CMK (cell line): Measurements from ENCODE around the gene BICRA.
"Not testable (repeated sequence)": the region's sequence is repeated elsewhere in the genome, so short reads cannot be mapped to it uniquely, and the experiment has no call there.

Experiments used
- DNase-seq: peaks from one replicate; pipeline ENCODE4 v3.0.0-alpha.2; 2010; ENCODE audit warnings: low read depth

Gene BICRA

DNA sequence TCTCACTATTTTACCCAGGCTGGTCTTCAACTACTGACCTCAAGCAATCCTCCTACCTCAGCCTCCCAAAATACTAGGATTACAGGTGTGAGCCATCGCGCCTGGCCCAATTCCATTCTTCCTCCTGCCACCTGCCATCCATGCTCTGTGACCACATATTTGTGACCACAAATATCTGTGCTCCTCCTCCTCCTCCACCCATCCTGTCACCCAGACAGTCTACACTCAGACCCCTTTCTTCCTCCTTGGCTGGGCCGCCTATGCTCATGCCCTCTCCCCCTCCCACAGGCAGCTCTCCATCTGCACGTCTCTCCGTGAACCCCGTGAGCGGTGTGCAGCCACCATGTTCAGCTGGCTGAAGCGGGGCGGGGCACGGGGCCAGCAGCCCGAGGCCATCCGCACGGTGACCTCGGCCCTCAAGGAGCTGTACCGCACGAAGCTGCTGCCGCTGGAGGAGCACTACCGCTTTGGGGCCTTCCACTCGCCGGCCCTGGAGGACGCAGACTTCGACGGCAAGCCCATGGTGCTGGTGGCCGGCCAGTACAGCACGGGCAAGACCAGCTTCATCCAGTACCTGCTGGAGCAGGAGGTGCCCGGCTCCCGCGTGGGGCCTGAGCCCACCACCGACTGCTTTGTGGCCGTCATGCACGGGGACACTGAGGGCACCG is 107.5 kb downstream of the BICRA start:
- no peak for DNase-seq

DNA sequence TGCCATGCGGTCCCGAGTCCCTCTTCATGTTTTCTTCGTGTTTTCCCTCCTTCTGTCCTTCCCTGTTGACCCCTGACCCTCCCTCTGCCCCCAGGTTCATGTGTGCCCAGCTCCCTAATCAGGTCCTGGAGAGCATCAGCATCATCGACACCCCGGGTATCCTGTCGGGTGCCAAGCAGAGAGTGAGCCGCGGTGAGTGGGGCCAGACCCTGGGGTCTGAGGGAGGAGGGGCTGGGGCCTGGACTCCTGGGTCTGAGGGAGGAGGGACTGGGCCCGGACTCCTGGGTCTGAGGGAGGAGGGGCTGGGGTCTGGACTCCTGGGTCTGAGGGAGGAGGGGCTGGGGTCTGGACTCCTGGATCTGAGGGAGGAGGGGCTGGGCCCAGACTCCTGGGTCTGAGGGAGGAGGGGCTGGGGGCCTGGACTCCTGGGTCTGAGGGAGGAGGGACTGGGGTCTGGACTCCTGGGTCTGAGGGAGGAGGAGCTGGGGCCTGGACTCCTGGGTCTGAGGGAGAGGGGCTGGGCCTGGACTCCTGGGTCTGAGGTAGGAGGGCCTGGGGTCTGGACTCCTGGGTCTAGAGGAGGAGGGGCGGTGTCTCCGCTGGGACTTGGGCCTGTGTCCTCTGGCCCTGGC is 109.6 kb downstream of the BICRA start:
- DNase-seq: not testable (repeated sequence)

DNA sequence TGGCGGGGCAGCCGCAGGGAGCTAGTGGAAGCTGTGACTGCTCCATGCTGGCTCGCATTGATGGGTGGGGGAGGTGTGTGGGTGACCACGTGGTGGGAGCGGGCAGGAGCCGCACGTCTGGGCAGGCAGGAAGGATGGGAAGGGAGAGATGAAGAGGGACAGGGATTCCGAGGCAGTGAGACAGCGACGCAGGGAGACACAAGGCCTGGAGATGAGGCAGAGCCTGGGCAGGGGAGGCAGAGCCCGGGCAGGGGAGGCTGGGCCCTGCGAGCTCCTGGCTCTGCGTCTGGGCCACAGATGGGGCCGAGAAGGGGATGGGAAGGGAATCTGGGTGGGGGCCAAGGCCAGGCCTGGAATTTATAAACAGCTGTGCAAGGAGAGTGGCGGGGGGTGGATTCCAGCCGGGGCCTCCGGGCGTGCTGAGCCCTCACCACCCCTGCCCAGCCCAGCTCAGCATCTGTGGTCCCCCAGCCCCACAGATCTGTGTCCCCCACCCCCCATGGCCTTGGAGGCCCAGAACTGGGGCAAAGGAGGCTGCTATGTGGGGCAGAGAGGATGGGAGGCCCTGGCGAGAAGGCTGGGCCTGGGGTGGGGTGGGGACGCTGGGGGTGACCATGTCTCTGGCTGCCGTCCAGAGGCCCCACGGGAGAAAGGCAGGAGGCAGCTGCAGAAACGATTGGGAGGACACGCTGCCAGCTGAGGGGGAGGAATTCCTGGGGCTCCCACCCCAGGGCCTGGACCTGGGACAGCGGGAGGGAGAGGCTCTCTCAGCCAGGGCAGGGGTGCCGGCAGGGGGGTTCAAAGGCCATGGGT is 110.3 kb downstream of the BICRA start:
- no peak for DNase-seq

DNA sequence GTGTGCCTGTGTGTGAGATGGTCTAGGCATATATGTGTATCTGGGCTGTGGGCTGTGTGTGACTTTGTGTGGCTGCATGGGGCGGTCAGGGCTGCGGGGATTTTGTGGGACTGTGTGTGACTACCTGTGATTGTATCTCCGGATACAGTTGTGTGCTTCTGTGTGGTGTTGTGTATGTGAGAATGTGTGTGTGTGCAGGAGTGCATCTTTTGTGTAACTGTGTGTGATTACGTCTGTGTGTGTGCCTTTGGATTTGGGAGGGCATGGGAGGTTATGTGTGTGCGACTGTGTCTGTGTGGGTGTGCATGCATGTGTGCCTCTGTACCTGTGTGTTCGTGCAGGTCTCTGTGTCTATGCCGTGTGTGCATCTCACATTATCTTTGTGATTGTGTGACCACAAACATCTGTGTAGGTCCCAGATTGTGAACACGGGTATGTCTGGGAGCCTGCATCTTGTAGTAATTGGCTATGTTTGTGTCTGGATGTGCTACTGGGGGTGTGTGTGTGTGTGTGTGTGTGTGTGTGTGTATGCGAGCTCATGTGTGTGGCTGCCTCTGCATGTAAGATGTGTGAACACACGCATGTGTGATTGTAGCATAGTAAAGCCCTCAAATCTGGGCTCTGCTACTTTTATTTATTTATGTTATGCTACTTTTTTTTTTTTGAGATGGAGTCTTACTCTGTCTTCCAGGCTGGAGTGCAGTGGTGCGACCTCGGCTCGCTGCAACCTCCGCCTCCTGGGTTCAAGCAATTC is 111.9 kb downstream of the BICRA start:
- DNase-seq: no peak

DNA sequence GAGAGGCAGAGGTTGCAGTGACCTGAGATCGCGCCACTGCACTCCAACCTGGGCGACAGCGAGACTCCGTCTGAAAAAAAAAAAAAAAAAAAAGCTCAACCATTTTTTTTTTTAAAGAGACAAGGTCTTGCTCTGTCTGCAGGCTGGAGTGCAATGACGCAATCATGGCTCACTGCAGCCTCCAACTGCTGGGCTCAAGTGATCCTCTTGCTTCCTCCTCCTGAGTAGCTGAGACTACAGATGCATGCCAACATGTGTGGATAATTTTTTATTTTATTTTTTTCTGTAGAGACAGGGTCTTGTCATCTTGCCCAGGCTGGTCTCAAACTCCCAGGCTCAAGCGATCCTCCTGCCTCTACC is 114.6 kb downstream of the BICRA start:
- DNase-seq: no peak

DNA sequence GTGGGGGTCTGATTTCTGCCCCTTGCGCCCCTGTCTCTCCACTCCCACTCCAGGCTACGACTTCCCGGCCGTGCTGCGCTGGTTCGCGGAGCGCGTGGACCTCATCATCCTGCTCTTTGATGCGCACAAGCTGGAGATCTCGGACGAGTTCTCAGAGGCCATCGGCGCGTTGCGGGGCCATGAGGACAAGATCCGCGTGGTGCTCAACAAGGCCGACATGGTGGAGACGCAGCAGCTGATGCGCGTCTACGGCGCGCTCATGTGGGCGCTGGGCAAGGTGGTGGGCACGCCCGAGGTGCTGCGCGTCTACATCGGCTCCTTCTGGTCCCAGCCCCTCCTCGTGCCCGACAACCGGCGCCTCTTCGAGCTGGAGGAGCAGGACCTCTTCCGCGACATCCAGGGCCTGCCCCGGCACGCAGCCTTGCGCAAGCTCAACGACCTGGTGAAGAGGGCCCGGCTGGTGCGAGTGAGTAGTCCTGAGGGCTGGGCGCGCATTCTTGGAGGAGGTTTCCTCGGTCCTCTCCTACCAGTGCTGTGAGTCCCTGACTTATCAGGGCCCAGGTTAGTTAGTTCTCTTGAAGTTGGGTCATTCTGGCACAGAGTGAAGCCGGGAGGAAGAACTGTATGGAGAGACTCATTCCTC is 116.9 kb downstream of the BICRA start:
- no peak for DNase-seq

DNA sequence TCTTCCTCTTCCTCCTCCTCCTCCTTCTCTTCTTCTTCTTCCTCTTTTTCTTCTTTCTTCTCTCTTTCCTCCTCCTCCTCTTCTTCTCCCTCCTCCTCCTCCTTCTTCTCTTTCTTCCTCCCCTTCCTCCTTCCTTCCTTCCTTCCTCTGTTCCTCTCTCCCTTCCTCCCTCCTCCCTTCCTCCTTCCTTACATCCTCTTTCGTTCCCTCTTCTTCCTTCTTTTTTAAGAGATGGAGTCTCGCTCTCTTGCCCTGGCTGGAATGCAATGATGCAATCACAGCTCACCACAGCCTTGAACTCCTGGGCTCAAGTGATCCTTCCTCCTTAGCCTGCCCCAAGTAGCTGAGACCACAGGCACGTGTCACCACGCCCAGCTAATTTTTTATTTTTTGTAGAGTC is 117.5 kb downstream of the BICRA start:
- DNase-seq: no peak

DNA sequence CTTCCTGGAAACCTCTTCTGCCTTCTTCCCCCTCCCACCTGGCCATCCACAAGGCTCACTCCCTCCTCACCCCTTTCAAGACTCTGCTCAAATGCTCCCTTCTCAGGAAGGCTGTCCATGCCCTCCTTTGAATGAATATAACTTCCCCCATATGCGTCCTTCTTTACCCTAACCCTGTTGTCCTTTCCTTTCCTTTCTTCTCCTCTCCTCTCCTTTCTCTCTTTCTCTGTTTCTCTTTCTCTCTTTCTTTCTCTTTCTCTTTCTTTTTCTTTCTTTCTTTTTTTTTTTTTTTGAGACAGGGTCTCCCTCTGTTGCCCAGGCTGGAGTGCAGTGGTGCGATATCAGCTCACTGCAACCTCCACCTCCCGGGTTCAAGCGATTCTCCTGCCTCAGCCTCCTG is 119.4 kb downstream of the BICRA start:
- DNase-seq: not testable (repeated sequence)

DNA sequence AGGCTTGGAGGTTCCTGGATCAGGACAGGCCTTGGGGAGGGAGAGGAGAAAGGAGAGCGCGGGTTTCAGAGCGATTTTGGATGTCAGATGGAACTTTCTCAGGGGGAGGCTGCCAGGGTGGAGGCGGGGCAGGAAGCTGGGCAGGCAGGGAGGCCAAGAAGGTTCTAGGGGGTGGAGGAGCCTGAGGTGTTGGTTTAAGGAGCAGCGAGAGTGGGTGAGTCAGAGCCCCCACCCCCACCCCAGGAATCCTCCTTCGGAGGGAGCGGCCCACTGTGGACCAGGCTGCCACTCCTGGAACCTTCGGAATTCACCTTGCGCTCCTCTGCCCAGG is 120.5 kb downstream of the BICRA start:
- DNase-seq: peak; percentile 68

DNA sequence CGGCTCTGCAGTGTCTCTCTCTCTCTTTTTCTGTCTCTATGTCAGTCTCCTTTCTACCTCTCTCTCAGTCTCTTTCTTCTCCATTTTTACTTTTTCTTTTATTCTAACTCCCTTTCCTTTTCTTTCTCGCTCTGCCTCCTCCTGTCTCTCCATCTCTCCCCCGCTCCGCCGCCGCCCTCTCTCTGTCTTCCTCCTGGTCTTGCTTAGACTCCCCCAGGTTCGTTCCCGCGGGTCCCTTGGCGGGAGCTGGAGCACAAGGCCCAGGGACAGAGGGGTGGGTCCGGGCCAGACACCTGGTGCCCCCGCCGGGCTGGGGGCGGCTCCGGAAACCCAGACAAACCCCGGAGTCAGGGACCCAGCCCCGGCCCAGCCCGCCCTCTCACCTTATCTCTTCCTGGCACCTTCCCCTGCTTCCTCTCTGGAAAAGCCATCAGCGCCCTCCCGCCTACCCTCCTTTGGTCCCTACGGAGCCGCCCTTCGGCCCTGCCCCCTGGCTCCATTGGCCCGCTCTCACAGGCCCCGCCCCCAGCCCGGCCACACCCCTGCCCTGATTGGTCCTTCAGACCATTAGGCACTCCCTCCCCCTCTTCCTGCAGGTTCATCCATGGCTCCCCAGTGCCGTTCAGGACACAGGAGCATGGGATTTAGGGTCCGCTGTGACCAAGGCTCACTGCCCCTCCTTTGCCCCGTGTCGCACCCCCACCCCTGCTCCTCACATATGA is 121.0 kb downstream of the BICRA start:
- peak; percentile 99 for DNase-seq

DNA sequence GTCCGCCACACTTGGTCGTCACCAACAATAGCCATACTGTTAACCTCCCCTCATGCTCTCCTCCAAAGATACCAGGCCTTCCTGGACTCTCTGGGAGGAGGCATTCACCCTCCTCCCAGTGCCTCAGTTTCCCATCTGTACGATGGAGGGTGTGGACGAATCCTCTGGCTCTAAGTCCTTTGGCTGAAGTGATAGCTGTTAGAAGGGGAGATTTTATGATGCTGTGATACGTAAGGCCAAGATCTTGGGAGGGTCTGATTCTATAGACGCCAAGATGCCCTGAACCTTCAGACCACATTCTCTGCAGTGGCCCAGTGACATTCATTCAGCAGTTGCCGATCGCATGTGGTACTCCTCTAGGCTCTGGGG is 121.6 kb downstream of the BICRA start:
- no peak for DNase-seq

DNA sequence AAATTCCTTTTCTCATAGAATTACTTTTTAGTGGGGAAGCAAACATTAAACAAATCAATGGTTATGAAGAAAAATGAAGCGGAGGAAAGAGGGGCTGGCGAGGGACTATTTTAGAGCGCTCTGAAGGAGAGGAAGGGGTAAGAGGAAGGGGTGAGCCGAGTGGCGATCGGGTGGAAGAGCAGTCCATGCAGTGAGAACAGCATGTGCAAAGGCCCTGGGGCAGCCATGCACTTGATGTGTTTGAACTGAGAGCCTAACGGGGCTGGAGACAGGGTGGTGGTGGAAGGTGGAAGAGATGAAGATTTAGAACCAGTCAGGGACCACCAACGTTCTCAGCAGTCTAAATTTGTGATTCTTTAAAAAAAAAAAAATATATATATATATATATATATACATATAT is 122.0 kb downstream of the BICRA start:
- DNase-seq: no peak

DNA sequence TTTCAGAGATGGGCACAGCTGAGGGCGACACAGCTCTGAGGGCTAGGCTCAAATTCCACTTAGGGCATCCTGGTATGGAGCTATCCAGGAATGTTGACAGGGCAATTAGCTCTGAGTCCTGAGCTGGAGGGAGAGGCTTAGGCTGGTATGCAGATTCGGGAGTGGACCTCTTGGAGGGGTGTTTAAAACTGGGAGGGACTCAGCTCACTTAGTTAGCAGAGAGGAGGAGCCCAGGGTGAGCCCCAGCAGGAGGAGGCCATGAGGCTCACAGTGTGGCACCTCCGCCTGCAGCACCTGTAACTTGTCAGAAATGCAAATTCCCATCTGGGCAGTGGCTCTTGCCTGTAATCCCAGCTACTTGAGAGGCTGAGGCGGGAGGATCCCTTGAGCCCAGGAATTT is 126.2 kb downstream of the BICRA start:
- no peak for DNase-seq

DNA sequence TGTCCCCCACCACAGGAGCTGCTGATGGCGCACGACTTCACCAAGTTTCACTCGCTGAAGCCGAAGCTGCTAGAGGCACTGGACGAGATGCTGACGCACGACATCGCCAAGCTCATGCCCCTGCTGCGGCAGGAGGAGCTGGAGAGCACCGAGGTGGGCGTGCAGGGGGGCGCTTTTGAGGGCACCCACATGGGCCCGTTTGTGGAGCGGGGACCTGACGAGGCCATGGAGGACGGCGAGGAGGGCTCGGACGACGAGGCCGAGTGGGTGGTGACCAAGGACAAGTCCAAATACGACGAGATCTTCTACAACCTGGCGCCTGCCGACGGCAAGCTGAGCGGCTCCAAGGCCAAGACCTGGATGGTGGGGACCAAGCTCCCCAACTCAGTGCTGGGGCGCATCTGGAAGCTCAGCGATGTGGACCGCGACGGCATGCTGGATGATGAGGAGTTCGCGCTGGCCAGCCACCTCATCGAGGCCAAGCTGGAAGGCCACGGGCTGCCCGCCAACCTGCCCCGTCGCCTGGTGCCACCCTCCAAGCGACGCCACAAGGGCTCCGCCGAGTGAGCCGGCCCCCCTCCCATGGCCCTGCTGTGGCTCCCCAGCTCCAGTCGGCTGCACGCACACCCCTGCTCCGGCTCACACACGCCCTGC is 132.1 kb downstream of the BICRA start:
- no peak for DNase-seq

DNA sequence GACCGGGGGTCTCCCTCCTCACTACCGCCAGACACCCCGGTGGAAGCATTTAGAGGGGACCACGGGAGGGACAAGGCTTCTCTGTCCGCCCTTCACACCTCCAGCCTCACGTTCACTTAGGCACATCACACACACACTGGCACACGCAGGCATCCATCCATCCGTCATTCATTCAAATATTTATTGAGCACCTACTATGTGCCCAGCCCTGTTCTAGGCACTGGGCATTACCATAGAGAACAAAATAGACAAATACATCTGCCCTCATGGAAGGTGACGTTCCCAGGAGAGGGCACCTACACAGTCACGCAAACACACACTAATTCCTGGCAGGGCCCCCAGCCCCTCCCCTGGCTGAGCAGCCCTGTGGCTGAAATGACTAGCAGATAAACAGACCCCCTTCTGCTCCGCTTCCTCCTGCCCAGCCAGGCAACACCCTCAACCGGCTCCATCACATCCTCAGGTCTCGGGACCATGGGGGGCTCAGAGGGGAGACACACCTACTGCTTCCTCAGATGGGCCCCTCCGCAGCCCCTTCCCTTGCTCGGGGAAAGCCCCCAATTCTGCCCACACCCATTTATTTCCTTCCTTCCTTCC is 132.7 kb downstream of the BICRA start:
- no peak for DNase-seq

DNA sequence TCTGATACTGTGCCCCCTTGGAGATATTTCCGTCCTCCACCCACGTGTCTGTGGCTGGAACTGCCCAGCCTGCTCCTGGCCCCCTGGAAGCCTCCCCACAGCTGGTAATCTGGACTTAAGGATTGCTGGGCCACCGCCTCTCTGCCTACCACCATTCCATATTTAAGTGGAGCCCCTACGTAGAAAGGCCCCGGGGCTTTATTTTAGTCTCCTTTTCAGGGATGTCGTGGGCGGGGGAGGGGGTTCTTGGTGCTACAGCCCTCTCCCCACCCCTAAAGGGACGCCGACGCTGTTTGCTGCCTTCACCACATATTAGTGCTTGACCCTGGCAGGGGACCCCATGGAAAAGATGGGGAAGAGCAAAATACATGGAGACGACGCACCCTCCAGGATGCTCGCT is 133.7 kb downstream of the BICRA start:
- DNase-seq: no peak

DNA sequence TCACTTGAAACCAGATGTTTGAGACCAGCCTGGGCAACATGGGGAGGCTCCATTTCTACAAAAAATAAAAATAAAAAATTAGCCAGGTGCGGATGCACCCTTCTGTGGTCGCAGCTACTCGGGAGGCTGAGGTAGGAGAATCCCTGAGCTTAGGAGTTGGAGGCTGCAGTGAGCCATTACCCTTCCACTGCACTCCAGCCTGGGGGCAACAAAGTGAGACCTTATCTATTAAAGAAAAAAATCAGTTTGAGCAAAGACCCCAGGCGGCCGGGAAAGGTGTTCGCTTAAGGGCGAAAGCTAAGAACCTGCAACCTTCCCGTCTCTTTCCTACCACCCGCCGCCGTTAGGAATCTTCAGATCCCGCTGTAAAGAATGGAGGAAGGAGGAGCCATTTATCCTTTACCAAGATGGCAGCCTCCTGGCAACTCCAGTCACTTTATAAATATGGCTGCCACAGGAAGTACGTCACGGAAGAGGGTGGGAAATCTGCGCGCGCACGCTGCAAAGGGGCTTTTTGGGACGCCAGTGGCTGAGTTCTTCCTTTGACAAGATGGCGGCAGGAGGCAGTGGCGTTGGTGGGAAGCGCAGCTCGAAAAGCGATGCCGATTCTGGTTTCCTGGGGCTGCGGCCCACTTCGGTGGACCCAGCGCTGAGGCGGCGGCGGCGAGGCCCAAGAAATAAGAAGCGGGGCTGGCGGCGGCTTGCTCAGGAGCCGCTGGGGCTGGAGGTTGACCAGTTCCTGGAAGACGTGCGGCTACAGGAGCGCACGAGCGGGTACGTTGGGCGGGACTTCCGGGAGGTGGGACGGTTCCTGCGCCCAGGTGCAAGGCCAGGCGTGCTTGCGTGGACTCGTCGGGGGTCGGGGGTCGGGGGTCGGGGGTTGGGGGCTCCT is 136.3 kb downstream of the BICRA start, which contains the start of gene NOP53:
NOP53 (plus strand) TSS at position 537 of the 892 bp plus-strand sequence; CDS start at position 551, 14 bp downstream.
- DNase-seq: peak; percentile 90

DNA sequence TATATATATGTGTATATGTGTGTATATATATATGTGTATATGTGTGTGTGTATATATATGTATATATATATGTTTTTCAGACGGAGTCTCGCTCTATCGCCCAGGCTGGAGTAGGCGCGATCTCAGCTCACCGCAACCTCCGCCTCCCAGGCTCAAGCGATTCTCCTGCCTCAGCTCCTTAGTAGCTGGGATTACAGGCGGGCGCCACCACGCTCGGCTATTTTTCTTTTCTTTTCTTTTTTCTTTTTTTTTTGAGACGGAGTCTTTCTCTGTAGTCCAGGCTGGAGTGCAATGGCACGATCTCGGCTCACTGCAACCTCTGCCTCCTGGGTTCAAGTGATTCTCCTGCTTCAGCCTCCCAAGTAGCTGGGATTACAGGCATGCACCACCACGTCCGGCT is 137.2 kb downstream of the BICRA start:
- DNase-seq: not testable (repeated sequence)

DNA sequence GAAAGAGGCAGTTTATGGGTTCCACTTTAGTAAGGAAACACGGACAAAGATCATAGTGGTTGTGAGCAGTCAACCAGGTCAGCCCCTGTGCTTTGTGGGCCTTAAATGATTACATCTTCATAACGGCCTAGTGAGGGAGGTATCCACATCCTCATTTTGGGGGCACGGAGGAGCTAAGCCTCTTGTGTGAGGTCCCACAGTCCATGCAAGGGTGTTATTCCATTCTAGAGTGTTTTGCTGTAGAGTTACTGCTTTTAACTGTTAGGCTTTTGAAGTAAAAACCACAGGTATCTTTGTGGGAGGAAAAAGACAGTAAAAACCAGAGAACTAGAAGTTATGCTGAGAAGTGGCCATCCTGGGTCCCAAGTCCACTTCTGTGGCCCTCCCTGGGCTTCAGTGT is 140.4 kb downstream of the BICRA start:
- no peak for DNase-seq
